ENCODE results near the gene BICDL2.

DNA sequence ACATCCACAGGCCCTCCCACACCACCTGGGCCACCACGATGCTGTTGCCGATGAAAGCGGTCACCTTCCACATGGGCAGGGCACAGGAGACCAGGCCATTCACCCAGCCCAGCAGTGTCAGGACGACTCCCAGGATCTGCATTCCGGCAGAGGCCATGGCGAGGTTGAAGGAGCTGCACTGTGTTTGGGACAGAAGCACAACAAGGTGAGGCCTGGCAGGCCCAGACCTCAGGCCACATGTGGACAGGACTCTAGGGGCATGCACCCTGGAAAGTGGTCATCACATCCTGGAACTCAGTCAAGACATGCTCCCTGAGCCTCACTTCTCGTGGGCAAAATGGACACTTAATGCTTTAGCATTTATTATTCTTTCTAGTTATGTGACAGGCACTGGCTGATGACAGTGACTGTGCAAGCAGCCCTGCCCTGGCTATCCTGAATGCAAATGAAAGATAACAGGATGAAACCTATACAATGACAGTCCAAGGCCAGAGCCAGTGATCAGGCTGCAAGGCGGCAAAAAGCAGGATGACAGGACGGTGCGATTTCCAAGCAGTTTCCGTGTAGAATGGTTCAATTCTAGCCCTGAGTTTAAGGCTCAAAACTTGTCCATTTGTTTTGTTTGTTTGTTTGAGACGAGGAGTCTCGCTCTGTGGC lies 20.8 kb downstream of the BICDL2 start:
- TF ChIP-seq SIN3A (IDR thresholded peaks at IDR 0.05; ENCODE audit: borderline replicate concordance, insufficient read depth, low read length) (no peak), FOXP2 (optimal IDR thresholded peaks at IDR 0.05; ENCODE audit: borderline replicate concordance, extremely low read depth, extremely low read length, insufficient read depth) (no peak), TAF1 (IDR thresholded peaks at IDR 0.05; ENCODE audit: borderline replicate concordance, insufficient read depth, low read length) (no peak)
- TF ChIP-seq, protein P1, sequence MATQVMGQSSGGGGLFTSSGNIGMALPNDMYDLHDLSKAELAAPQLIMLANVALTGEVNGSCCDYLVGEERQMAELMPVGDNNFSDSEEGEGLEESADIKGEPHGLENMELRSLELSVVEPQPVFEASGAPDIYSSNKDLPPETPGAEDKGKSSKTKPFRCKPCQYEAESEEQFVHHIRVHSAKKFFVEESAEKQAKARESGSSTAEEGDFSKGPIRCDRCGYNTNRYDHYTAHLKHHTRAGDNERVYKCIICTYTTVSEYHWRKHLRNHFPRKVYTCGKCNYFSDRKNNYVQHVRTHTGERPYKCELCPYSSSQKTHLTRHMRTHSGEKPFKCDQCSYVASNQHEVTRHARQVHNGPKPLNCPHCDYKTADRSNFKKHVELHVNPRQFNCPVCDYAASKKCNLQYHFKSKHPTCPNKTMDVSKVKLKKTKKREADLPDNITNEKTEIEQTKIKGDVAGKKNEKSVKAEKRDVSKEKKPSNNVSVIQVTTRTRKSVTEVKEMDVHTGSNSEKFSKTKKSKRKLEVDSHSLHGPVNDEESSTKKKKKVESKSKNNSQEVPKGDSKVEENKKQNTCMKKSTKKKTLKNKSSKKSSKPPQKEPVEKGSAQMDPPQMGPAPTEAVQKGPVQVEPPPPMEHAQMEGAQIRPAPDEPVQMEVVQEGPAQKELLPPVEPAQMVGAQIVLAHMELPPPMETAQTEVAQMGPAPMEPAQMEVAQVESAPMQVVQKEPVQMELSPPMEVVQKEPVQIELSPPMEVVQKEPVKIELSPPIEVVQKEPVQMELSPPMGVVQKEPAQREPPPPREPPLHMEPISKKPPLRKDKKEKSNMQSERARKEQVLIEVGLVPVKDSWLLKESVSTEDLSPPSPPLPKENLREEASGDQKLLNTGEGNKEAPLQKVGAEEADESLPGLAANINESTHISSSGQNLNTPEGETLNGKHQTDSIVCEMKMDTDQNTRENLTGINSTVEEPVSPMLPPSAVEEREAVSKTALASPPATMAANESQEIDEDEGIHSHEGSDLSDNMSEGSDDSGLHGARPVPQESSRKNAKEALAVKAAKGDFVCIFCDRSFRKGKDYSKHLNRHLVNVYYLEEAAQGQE (IDR thresholded peaks at IDR 0.05; ENCODE audit: insufficient read depth in 1 of 2, low read depth in 2 of 2, low read length in 2 of 2), result no peak

Measured in PFSK-1 (cell line).